Measurements from ENCODE around the gene RAD51B.

RAD51B gene

GRCh38 chr14:67950386-67950785 is 130.8 kb downstream of the RAD51B start:
- H3K4me3 ChIP-seq (ENCODE audit: control insufficient read depth, low read depth, low read length), result no peak overlapping the region
- no peak for DNase-seq (ENCODE audit: low read depth)
- TF ChIP-seq, protein P1, sequence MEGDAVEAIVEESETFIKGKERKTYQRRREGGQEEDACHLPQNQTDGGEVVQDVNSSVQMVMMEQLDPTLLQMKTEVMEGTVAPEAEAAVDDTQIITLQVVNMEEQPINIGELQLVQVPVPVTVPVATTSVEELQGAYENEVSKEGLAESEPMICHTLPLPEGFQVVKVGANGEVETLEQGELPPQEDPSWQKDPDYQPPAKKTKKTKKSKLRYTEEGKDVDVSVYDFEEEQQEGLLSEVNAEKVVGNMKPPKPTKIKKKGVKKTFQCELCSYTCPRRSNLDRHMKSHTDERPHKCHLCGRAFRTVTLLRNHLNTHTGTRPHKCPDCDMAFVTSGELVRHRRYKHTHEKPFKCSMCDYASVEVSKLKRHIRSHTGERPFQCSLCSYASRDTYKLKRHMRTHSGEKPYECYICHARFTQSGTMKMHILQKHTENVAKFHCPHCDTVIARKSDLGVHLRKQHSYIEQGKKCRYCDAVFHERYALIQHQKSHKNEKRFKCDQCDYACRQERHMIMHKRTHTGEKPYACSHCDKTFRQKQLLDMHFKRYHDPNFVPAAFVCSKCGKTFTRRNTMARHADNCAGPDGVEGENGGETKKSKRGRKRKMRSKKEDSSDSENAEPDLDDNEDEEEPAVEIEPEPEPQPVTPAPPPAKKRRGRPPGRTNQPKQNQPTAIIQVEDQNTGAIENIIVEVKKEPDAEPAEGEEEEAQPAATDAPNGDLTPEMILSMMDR (conservative IDR thresholded peaks at IDR 0.05; ENCODE audit: control insufficient read depth, insufficient read depth, low read depth, low read length), result no peak

DNA sequence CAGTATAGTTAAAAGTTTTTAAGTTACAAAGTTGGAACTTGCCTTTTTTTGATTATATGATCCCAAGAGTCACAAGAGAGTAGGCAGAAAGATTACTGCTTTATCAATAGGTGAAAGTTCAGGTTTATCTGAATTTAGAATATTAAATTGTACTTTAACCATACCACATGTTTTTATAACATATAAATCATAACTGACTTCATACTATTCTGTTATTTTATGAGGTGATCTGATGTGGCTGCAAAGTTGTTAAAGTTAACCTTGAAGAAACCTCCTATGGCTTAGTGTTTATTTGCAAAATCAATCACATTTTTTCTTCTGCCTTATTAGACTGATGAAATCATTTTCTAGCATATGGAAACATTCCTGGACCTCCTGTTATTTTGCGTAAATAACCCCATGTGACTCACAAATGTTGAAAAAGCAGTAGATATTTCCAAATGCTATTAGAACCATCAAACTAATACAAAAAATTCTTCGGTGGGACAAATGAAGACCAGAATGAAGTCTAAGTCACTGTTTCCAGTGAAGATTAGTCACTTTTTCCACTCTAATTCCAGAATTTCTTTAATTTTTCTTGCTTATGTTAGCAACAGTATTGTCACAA is 132.1 kb downstream of the RAD51B start:
- H3K4me3 ChIP-seq (ENCODE audit: control insufficient read depth, low read depth, low read length), result no peak overlapping the region
- peak; percentile 68 for DNase-seq (ENCODE audit: low read depth)
- TF ChIP-seq, protein P1 (conservative IDR thresholded peaks at IDR 0.05; ENCODE audit: control insufficient read depth, insufficient read depth, low read depth, low read length), result no peak

GRCh38 chr14:67952381-67952780 is 132.8 kb downstream of the RAD51B start:
- no peak overlapping the region for H3K4me3 ChIP-seq (ENCODE audit: control insufficient read depth, low read depth, low read length)
- TF ChIP-seq, protein P1 (conservative IDR thresholded peaks at IDR 0.05; ENCODE audit: control insufficient read depth, insufficient read depth, low read depth, low read length), result no peak
- DNase-seq (ENCODE audit: low read depth), result no peak

- no peak for DNase-seq (ENCODE audit: low read depth)
- no peak overlapping the region for H3K4me3 ChIP-seq (ENCODE audit: control insufficient read depth, low read depth, low read length)
- TF ChIP-seq, protein P1 (conservative IDR thresholded peaks at IDR 0.05; ENCODE audit: control insufficient read depth, insufficient read depth, low read depth, low read length), result no peak
These were observed 133.2 kb downstream of the RAD51B start for GRCh38 chr14:67952786-67953185.

DNA sequence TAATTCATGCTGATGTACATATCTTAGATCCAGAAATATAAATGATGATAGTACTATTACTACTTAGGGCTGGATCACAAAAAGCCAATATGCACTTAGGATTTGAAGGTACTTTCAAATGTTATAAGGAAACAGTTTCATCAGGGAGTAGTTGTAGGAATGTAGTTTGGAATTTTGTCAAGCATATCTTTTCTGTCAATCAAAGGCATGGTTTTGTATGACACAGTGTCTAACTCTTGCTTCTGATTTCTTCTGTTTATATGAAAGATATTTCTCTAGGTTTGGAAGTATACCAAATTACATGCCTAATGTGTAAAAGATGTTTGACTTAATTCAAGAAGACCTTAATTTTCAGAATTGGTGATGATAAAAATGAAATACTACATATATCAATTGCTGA is 135.7 kb downstream of the RAD51B start:
- no peak overlapping the region for H3K4me3 ChIP-seq (ENCODE audit: control insufficient read depth, low read depth, low read length)
- TF ChIP-seq, protein P1 (conservative IDR thresholded peaks at IDR 0.05; ENCODE audit: control insufficient read depth, insufficient read depth, low read depth, low read length), result no peak
- DNase-seq (ENCODE audit: low read depth), result no peak

DNA sequence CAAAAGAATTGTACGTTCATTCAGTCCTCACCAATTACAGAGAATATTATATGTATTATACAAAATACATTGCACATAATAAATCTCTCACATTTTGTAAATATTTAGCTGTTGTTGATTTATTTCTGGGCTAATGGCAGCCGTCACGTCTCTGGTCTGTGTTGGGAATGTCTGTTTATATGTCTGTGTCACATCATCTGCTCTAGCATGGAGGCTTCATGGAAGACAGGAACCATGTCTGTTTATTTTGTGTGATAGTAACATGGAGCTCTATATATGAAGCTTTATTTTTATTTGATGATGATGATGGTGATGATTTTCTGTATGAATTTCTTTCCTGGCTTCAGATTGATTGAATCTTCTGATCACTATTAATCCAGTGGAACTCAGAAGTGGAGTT is 138.4 kb downstream of the RAD51B start:
- TF ChIP-seq, protein P1 (conservative IDR thresholded peaks at IDR 0.05; ENCODE audit: control insufficient read depth, insufficient read depth, low read depth, low read length), result no peak
- no peak overlapping the region for H3K4me3 ChIP-seq (ENCODE audit: control insufficient read depth, low read depth, low read length)
- no peak for DNase-seq (ENCODE audit: low read depth)

GRCh38 chr14:67961676-67962075 is 142.1 kb downstream of the RAD51B start:
- TF ChIP-seq, protein P1 (conservative IDR thresholded peaks at IDR 0.05; ENCODE audit: control insufficient read depth, insufficient read depth, low read depth, low read length), result no peak
- DNase-seq (ENCODE audit: low read depth), result no peak
- no peak overlapping the region for H3K4me3 ChIP-seq (ENCODE audit: control insufficient read depth, low read depth, low read length)

Data from fibroblast of mammary gland (primary cell).